ENCODE results near the gene TRMT10B.

- TF ChIP-seq CTCF (IDR thresholded peaks at IDR 0.05) = no peak
- no peak for TF ChIP-seq USF2 (CRISPR knock-in tag; IDR thresholded peaks at IDR 0.05)
- TF ChIP-seq ETV6 (CRISPR knock-in tag; IDR thresholded peaks at IDR 0.05) = no peak
- TF ChIP-seq TCF7 (CRISPR knock-in tag; IDR thresholded peaks at IDR 0.05; ENCODE audit: low read depth) = no peak
- no peak for TF ChIP-seq E2F5 (CRISPR knock-in tag; IDR thresholded peaks at IDR 0.05)
- TF ChIP-seq ATF2 (CRISPR knock-in tag; IDR thresholded peaks at IDR 0.05; ENCODE audit: borderline replicate concordance, low read depth) = no peak
- no peak for TF ChIP-seq MXD4 (CRISPR knock-in tag; IDR thresholded peaks at IDR 0.05; ENCODE audit: borderline replicate concordance)
- no peak for TF ChIP-seq NFYB (CRISPR knock-in tag; conservative IDR thresholded peaks at IDR 0.05; ENCODE audit: low read depth)
- no peak for TF ChIP-seq IRF1 (CRISPR knock-in tag; IDR thresholded peaks at IDR 0.05)
These were observed 4.5 kb upstream of the TRMT10B start for GRCh38 chr9:37749129-37749528.

All from WTC11 (cell line).